GM19043 (cell line): ENCODE data around the gene PLEKHA7.

Experiments
- ATAC-seq: cut with Tn5 transposase; IDR thresholded peaks from one replicate; pipeline ENCODE4 v1.9.1; 2021; ENCODE audit warnings: low read depth; ENCODE audit not compliant: unreplicated experiment

PLEKHA7 gene

GRCh38 chr11:16856022-16856471 lies 158.2 kb downstream of the PLEKHA7 start:
- ATAC-seq: no peak

- no peak for ATAC-seq
These were observed 159.2 kb downstream of the PLEKHA7 start for GRCh38 chr11:16854979-16855378.

GRCh38 chr11:16853859-16854258 lies 160.4 kb downstream of the PLEKHA7 start:
- ATAC-seq: no peak

- no peak for ATAC-seq
These were observed 160.9 kb downstream of the PLEKHA7 start for GRCh38 chr11:16853266-16853665.

- no peak for ATAC-seq
These were observed 167.9 kb downstream of the PLEKHA7 start for GRCh38 chr11:16846305-16846704.

GRCh38 chr11:16844268-16844771 lies 169.9 kb downstream of the PLEKHA7 start:
- ATAC-seq: no peak

GRCh38 chr11:16843294-16843693 lies 170.9 kb downstream of the PLEKHA7 start:
- no peak for ATAC-seq

- no peak for ATAC-seq
These were observed 172.2 kb downstream of the PLEKHA7 start for GRCh38 chr11:16841984-16842383.

GRCh38 chr11:16841481-16841880 lies 172.7 kb downstream of the PLEKHA7 start:
- no peak for ATAC-seq

GRCh38 chr11:16840951-16841350 lies 173.3 kb downstream of the PLEKHA7 start:
- ATAC-seq: no peak

- no peak for ATAC-seq
These were observed 174.4 kb downstream of the PLEKHA7 start for GRCh38 chr11:16839821-16840220.

- no peak for ATAC-seq
These were observed 179.8 kb downstream of the PLEKHA7 start for GRCh38 chr11:16834384-16834783.

GRCh38 chr11:16833026-16833425 lies 181.2 kb downstream of the PLEKHA7 start:
- no peak for ATAC-seq

- no peak for ATAC-seq
These were observed 182.0 kb downstream of the PLEKHA7 start for GRCh38 chr11:16832193-16832539.

- no peak for ATAC-seq
These were observed 182.7 kb downstream of the PLEKHA7 start for GRCh38 chr11:16831316-16832192.

GRCh38 chr11:16827139-16827538 lies 187.1 kb downstream of the PLEKHA7 start:
- no peak for ATAC-seq

GRCh38 chr11:16825968-16826367 lies 188.2 kb downstream of the PLEKHA7 start:
- no peak for ATAC-seq

GRCh38 chr11:16825101-16825500 lies 189.1 kb downstream of the PLEKHA7 start:
- no peak for ATAC-seq

- peak; percentile 69 for ATAC-seq
These were observed 193.7 kb downstream of the PLEKHA7 start for GRCh38 chr11:16820324-16821092.

- no peak for ATAC-seq
These were observed 195.9 kb downstream of the PLEKHA7 start for GRCh38 chr11:16818284-16818683.

- ATAC-seq: no peak
These were observed 196.9 kb downstream of the PLEKHA7 start for GRCh38 chr11:16817351-16817750.
